Glutamatergic neuron (in vitro differentiated cells): ENCODE measurements around the gene ANKEF1. TPM values are rescaled to one million over a fixed set of nuclear protein-coding genes. Genes with fewer than 3 reads are reported as not detected.

Experiments used
- DNase-seq: peaks from one replicate; pipeline ENCODE4 v3.0.0; 2022
- H3K27ac Mint-ChIP-seq: one replicate; pipeline ENCODE4 v1.8.0; 2020; ENCODE audit warnings: mild to moderate bottlenecking, mixed read lengths, inconsistent platforms; ENCODE audit not compliant: unreplicated experiment
- H3K27me3 Mint-ChIP-seq: one replicate; pipeline ENCODE4 v1.8.0; 2020; ENCODE audit warnings: mild to moderate bottlenecking, moderate library complexity, mixed read lengths, inconsistent platforms; ENCODE audit not compliant: unreplicated experiment
- H3K36me3 Mint-ChIP-seq: one replicate; pipeline ENCODE4 v1.8.0; 2020; ENCODE audit warnings: mild to moderate bottlenecking, mixed read lengths, inconsistent platforms; ENCODE audit not compliant: unreplicated experiment
- H3K4me1 Mint-ChIP-seq: one replicate; pipeline ENCODE4 v1.8.0; 2020; ENCODE audit warnings: mild to moderate bottlenecking, low read depth, mixed read lengths, inconsistent platforms; ENCODE audit not compliant: unreplicated experiment
- H3K4me3 Mint-ChIP-seq: one replicate; pipeline ENCODE4 v1.8.0; 2020; ENCODE audit warnings: mild to moderate bottlenecking, mixed read lengths, inconsistent platforms; ENCODE audit not compliant: unreplicated experiment
- H3K9me3 Mint-ChIP-seq: one replicate; pipeline ENCODE4 v1.8.0; 2020; ENCODE audit warnings: mild to moderate bottlenecking, moderate library complexity, mixed read lengths, inconsistent platforms; ENCODE audit not compliant: unreplicated experiment
- total RNA-seq: library from RNA; stranded (reverse); fragmentation: NEBNext Ultra II Directional; extraction: Animal tissue kit (Norgen Biotek cat#: 25700); gene quantifications from one replicate; pipeline ENCODE4 v1.2.1, GENCODE V29; 2021; ENCODE audit not compliant: unreplicated experiment
- TF ChIP-seq, protein P1 (sequence below): fragments of 200-600 bp; sonication (generic); IDR thresholded peaks from one replicate; pipeline ENCODE4 v1.5.0; 2021; ENCODE audit not compliant: partially characterized antibody, unreplicated experiment

The ANKEF1 gene
- total RNA-seq, 1 donor from 2014 or later, result 4.3 TPM

DNA sequence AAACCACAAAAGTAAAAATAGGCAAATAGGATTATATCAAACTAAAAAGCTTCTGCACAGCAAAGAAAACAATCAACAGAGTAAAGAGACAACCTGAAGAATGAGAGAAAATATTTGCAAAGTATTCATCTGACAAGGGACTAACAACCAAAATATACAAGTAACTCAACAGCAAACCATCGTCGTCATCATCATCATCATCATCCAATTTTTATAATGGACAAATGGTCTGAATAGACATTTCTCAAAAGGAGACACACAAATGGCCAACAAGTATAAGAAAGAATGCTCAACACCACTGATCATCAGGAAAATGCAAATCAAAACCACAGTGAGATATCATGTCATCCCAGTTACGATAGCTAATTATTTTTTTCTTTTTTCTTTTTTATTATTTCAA, 62.0 kb downstream of the ANKEF1 start:
- Mint-ChIP-seq H3K27me3 (no peaks in the 10 kb centered on the region), H3K36me3 (no peaks in the 10 kb centered on the region), H3K27ac (no peak overlapping the region), H3K4me1 (no peaks in the 10 kb centered on the region), H3K4me3 (no peak overlapping the region), H3K9me3 (peaks cover 2% of the 10 kb centered on the region)
- TF ChIP-seq, protein P1, sequence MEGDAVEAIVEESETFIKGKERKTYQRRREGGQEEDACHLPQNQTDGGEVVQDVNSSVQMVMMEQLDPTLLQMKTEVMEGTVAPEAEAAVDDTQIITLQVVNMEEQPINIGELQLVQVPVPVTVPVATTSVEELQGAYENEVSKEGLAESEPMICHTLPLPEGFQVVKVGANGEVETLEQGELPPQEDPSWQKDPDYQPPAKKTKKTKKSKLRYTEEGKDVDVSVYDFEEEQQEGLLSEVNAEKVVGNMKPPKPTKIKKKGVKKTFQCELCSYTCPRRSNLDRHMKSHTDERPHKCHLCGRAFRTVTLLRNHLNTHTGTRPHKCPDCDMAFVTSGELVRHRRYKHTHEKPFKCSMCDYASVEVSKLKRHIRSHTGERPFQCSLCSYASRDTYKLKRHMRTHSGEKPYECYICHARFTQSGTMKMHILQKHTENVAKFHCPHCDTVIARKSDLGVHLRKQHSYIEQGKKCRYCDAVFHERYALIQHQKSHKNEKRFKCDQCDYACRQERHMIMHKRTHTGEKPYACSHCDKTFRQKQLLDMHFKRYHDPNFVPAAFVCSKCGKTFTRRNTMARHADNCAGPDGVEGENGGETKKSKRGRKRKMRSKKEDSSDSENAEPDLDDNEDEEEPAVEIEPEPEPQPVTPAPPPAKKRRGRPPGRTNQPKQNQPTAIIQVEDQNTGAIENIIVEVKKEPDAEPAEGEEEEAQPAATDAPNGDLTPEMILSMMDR, result no peak
- DNase-seq, result no peak

DNA sequence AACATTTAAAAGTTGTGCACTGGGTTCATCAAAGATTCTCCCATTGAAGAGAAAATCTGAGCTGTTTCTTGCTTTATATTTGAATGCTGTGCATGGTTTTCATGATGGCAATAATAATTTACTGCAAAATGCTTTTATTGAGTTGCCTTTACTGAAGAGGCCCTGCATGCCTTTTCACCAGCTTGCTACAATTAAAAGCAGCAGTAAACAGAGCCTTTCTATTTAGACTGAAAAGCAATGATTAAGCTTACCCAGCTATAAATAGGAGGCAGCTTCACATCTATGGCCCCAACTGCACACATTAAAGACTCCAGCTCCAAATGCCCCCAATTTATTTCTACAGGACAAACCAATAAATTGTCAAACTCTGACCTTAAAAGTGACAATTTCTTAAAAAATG, 70.3 kb downstream of the ANKEF1 start:
- peaks cover 2% of the 10 kb centered on the region for H3K9me3 Mint-ChIP-seq
- peaks cover 9% of the 10 kb centered on the region for H3K36me3 Mint-ChIP-seq
- no peak overlapping the region for H3K27ac Mint-ChIP-seq
- DNase-seq, result no peak
- no peaks in the 10 kb centered on the region for H3K27me3 Mint-ChIP-seq
- H3K4me3 Mint-ChIP-seq, result no peak overlapping the region
- TF ChIP-seq, protein P1, result no peak
- no peaks in the 10 kb centered on the region for H3K4me1 Mint-ChIP-seq

Other genes starting within 250 kb of the ANKEF1 start
- gene PAK5, start 195.9 kb upstream of the ANKEF1 start, total RNA-seq, result 6.8 TPM
- 61.0 TPM for gene SNAP25, start 183.8 kb downstream of the ANKEF1 start, total RNA-seq